Liver (tissue), 9 donors: ENCODE results near the gene LRRC2. TPM values are rescaled to one million over a fixed set of nuclear protein-coding genes. Genes with fewer than 3 reads are reported as not detected.
"Not testable (repeated sequence)": the region's sequence is repeated elsewhere in the genome, so short reads cannot be mapped to it uniquely, and the experiment has no call there.

ENCODE experiments used
- DNase-seq: peaks from one replicate; pipeline ENCODE4 v3.0.0-alpha.2; 2017; ENCODE audit warnings: low spot score
- H3K27ac ChIP-seq, 2 donors: one replicate each; pipeline ENCODE4 v1.7.0; 2013; ENCODE audit warnings: inconsistent platforms in 2 of 2, low read length in 2 of 2, control low read depth in 1 of 2, low read depth in 1 of 2, mild to moderate bottlenecking in 1 of 2
- H3K27me3 ChIP-seq, 4 donors: one replicate each; pipeline versions ENCODE4 v1.6.1 to v1.7.0; 2013; ENCODE audit warnings: low read length in 3 of 4, inconsistent platforms in 1 of 4, mild to moderate bottlenecking in 1 of 4, moderate library complexity in 1 of 4; ENCODE audit not compliant: control insufficient read depth in 4 of 4, insufficient read depth in 4 of 4
- H3K36me3 ChIP-seq, 4 donors: one replicate each; pipeline versions ENCODE4 v1.6.1 to v1.7.0; 2013; ENCODE audit warnings: low read length in 3 of 4, mild to moderate bottlenecking in 3 of 4, low read depth in 1 of 4, moderate library complexity in 1 of 4; ENCODE audit not compliant: control insufficient read depth in 4 of 4, insufficient read depth in 3 of 4
- H3K4me1 ChIP-seq, 4 donors: one replicate each; pipeline versions ENCODE4 v1.6.1 to v1.7.0; 2013; ENCODE audit warnings: low read length in 3 of 4, mild to moderate bottlenecking in 3 of 4, moderate library complexity in 1 of 4; ENCODE audit not compliant: control insufficient read depth in 4 of 4, insufficient read depth in 4 of 4
- H3K4me3 ChIP-seq, 3 donors: one replicate each; pipeline versions ENCODE4 v1.6.1 to v1.7.0; 2013; ENCODE audit warnings: low read length in 3 of 3, control low read depth in 1 of 3, low read depth in 1 of 3, mild to moderate bottlenecking in 1 of 3
- H3K9ac ChIP-seq, 2 donors: one replicate each; pipeline ENCODE4 v1.7.0; 2013; ENCODE audit warnings: low read length in 2 of 2, mild to moderate bottlenecking in 2 of 2, moderate library complexity in 2 of 2, control low read depth in 1 of 2, low read depth in 1 of 2
- H3K9me3 ChIP-seq, 4 donors: one replicate each; pipeline versions ENCODE4 v1.6.1 to v1.7.0; 2013; ENCODE audit warnings: low read length in 3 of 4; ENCODE audit not compliant: control insufficient read depth in 4 of 4
- EGR1 ChIP-seq, 2 donors: IDR thresholded peaks; 2 replicates each; pipeline ENCODE4 v1.6.1; 2016 to 2018; ENCODE audit warnings: antibody characterized with exemption in 2 of 2, low read depth in 2 of 2
- FOXA1 ChIP-seq: IDR thresholded peaks from 2 replicates; pipeline ENCODE4 v1.6.1; 2016; ENCODE audit warnings: antibody characterized with exemption
- FOXA2 ChIP-seq: IDR thresholded peaks from 2 replicates; pipeline ENCODE4 v1.6.1; 2016; ENCODE audit warnings: antibody characterized with exemption
- GABPA ChIP-seq, 2 donors: IDR thresholded peaks in 1 of 2; conservative IDR thresholded peaks in 1 of 2; 2 replicates each; pipeline ENCODE4 v1.6.1; 2016; ENCODE audit warnings: antibody characterized with exemption in 2 of 2, mild to moderate bottlenecking in 1 of 2, moderate library complexity in 1 of 2
- HNF4G ChIP-seq: IDR thresholded peaks from 2 replicates; pipeline ENCODE4 v1.6.1; 2016; ENCODE audit warnings: antibody characterized with exemption
- JUND ChIP-seq, 2 donors: IDR thresholded peaks; 2 replicates each; pipeline ENCODE4 v1.6.1; 2016; ENCODE audit warnings: antibody characterized with exemption in 2 of 2
- NR2F2 ChIP-seq: IDR thresholded peaks from 2 replicates; pipeline ENCODE4 v1.6.1; 2016; ENCODE audit warnings: antibody characterized with exemption
- RAD21 ChIP-seq, 2 donors: IDR thresholded peaks; 2 replicates each; pipeline ENCODE4 v1.6.1; 2016; ENCODE audit warnings: antibody characterized with exemption in 2 of 2, mild to moderate bottlenecking in 2 of 2
- SP1 ChIP-seq: IDR thresholded peaks from 2 replicates; pipeline ENCODE4 v1.6.1; 2018; ENCODE audit warnings: antibody characterized with exemption, mild to moderate bottlenecking
- TAF1 ChIP-seq: conservative IDR thresholded peaks from 2 replicates; pipeline ENCODE4 v1.6.1; 2016; ENCODE audit warnings: antibody characterized with exemption, mild to moderate bottlenecking
- YY1 ChIP-seq: IDR thresholded peaks from 2 replicates; pipeline ENCODE4 v1.6.1; 2016; ENCODE audit warnings: antibody characterized with exemption, mild to moderate bottlenecking
- WGBS: extraction: QIAGEN DNeasy Blood & Tissue Kit; methylation state at CpG from one replicate; pipeline ENCODE4 v1.1.7; 2013; 5-methylcytosine and 5-hydroxymethylcytosine counted together
- polyA plus RNA-seq, 2 donors: library from polyadenylated mRNA; stranded (reverse) in 1 of 2; unstranded in 1 of 2; fragments of 200-250 nt in 1 of 2; fragments of >200 nt in 1 of 2; fragmentation: Nextera tagmentation in 1 of 2; extraction: Ambion mirVana in 1 of 2; gene quantifications; one replicate each; pipeline versions ENCODE4 v1.2.1 to v1.2.3, GENCODE V29; 2013 to 2015
- total RNA-seq, 2 donors: library from RNA; depleted of rRNA; stranded (reverse); fragments of >200 nt; gene quantifications; one replicate each; pipeline ENCODE4 v1.2.3, GENCODE V29; 2014
- TF ChIP-seq, protein P1 (sequence below): IDR thresholded peaks from 2 replicates; pipeline ENCODE4 v1.6.1; 2016; ENCODE audit warnings: antibody characterized with exemption
- TF ChIP-seq, protein P2 (sequence below): IDR thresholded peaks from 2 replicates; pipeline ENCODE4 v1.6.1; 2016; ENCODE audit warnings: antibody characterized with exemption
- donor health status: healthy.
- donor health status: healthy.
- donor health status: healthy.
- donor health status: healthy.
- donor health status: healthy.

The LRRC2 gene
- total and polyA plus RNA-seq, 4 donors, result 0.93 to 7.6 (median 4.2) TPM

DNA sequence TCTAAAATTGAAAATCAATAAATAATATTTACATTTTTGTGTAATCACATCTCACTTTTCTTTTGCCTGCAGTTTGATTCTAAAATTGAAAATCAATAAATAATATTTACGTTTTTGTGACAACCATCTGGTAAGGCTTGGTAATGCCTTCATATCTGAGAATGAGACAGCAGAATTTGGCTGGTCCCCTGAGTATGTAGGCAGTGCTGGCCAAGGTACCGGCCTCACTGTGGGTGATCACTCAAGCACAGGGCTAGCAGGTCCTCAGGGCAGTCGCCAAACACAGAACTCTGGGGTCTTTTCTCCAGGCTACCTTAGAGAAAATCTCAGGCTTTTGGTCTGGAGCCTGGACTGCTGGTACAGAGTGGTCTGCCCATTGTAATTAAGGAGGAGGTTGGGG lies 42.1 kb downstream of the LRRC2 start:
- no peaks in the 10 kb centered on the region for H3K4me1 ChIP-seq
- no peaks in the 10 kb centered on the region for H3K27me3 ChIP-seq
- 90% methylated on average over 3 of the region's 3 CpGs for WGBS
- peaks cover 2 to 8% (median 3%) of the 10 kb centered on the region in 4 donors for H3K36me3 ChIP-seq
- no peak for DNase-seq
- no peak overlapping the region for H3K4me3 ChIP-seq
- H3K9me3 ChIP-seq, result no peaks in the 10 kb centered on the region
- H3K9ac ChIP-seq, result no peak overlapping the region
- no peak overlapping the region for H3K27ac ChIP-seq
- TF ChIP-seq, protein P1, sequence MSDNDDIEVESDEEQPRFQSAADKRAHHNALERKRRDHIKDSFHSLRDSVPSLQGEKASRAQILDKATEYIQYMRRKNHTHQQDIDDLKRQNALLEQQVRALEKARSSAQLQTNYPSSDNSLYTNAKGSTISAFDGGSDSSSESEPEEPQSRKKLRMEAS, result no peak
- TF ChIP-seq HNF4G, result no peak
- TF ChIP-seq YY1, result no peak

DNA sequence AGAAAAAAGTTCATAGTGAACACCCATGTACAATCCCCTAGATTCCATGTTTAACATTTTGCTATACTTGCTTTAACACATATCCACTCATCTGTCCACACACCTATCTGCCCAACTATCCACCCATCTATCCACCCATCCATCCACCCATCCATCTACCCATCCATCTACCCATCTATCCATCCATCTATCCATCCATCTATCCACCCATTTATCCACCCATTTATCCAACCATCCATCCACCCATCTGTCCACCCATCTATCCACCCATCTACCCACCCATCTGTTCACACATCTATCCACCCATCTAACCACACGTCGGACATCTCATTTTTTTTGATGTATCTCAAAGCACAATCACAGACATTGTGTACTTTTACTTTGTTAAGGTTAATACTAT lies 42.5 kb downstream of the LRRC2 start:
- H3K9me3 ChIP-seq, result no peaks in the 10 kb centered on the region
- no peak overlapping the region for H3K4me3 ChIP-seq
- no peaks in the 10 kb centered on the region for H3K4me1 ChIP-seq
- no peaks in the 10 kb centered on the region for H3K27me3 ChIP-seq
- 96% methylated on average over 2 of the region's 2 CpGs for WGBS
- TF ChIP-seq, protein P1, result no peak
- TF ChIP-seq, protein P2, sequence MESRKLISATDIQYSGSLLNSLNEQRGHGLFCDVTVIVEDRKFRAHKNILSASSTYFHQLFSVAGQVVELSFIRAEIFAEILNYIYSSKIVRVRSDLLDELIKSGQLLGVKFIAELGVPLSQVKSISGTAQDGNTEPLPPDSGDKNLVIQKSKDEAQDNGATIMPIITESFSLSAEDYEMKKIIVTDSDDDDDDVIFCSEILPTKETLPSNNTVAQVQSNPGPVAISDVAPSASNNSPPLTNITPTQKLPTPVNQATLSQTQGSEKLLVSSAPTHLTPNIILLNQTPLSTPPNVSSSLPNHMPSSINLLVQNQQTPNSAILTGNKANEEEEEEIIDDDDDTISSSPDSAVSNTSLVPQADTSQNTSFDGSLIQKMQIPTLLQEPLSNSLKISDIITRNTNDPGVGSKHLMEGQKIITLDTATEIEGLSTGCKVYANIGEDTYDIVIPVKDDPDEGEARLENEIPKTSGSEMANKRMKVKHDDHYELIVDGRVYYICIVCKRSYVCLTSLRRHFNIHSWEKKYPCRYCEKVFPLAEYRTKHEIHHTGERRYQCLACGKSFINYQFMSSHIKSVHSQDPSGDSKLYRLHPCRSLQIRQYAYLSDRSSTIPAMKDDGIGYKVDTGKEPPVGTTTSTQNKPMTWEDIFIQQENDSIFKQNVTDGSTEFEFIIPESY, result no peak
- no peak for TF ChIP-seq SP1
- TF ChIP-seq JUND (IDR thresholded peaks at IDR 0.05), result no peak
- TF ChIP-seq FOXA2, result no peak
- TF ChIP-seq GABPA (IDR thresholded peaks at IDR 0.05 in 1 of 2, conservative IDR thresholded peaks at IDR 0.05 in 1 of 2), result no peak
- TF ChIP-seq RAD21 (IDR thresholded peaks at IDR 0.05), result no peak
- TF ChIP-seq EGR1 (IDR thresholded peaks at IDR 0.05; ENCODE audit: low read depth in 2 of 2), result no peak
- no peak for TF ChIP-seq NR2F2
- TF ChIP-seq YY1, result no peak
- no peak for TF ChIP-seq TAF1
- DNase-seq, result no peak
- H3K9ac ChIP-seq, result no peak overlapping the region
- H3K36me3 ChIP-seq, result peaks cover 2 to 8% (median 3%) of the 10 kb centered on the region in 4 donors
- H3K27ac ChIP-seq, result no peak overlapping the region

DNA sequence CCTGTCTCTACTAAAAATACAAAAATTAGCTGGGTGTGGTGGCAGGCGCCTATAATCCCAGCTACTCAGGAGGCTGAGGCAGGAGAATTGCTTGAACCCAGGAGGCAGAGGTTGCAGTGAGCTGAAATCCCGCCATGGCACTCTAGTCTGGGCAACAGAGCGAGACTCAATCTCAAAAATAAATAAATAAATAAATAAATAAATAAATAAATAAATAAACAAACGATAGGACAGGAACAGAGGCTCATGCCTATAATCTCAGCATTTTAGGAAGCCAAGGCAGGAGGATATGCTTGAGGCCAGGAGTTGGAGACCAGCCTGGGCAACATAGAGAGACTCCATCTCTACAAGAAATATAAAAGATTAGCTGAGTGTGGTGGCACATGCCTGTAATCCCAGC lies 43.9 kb downstream of the LRRC2 start:
- not testable (repeated sequence) for H3K4me3 ChIP-seq, H3K27me3 ChIP-seq, H3K9me3 ChIP-seq, DNase-seq, H3K4me1 ChIP-seq, H3K27ac ChIP-seq, H3K36me3 ChIP-seq, H3K9ac ChIP-seq
- WGBS, result 72% methylated on average over 4 of the region's 4 CpGs

DNA sequence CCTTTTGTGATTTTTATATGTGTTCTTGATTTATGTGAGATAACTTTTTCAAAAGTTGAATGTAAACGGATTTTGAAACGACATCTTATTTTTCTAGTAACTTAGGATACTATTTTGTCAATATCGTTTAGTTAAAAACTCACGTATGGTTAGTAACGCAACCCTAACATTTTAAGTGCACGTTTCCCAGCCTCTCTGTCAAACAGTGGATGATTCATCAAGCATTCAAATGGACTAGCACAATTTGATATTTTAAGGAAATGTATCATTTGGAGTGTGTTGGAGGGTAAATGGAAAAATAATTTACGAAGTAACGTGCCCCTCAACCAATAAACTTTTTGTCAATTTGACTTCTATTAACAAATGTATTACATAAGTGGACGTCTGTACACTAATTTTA lies 45.0 kb downstream of the LRRC2 start:
- TF ChIP-seq HNF4G (no peak), TAF1 (no peak), FOXA1 (no peak), YY1 (no peak)
- no peak overlapping the region for H3K9ac ChIP-seq
- no peak overlapping the region for H3K27ac ChIP-seq

More for the DNA sequence above, 45.0 kb downstream of the LRRC2 start:
- DNase-seq, result no peak
- Histone ChIP-seq H3K27me3 (no peaks in the 10 kb centered on the region), H3K4me3 (no peak overlapping the region), H3K36me3 (peaks cover 0 to 3% (median 2%) of the 10 kb centered on the region in 4 donors), H3K4me1 (no peaks in the 10 kb centered on the region), H3K9me3 (no peaks in the 10 kb centered on the region)
- WGBS, result 93% methylated on average over 9 of the region's 9 CpGs
